Liver (tissue), 9 donors: Measurements from ENCODE around the gene FASTK. TPM values are rescaled to one million over a fixed set of nuclear protein-coding genes. Genes with fewer than 3 reads are reported as not detected.

ENCODE experiments used
- DNase-seq: peaks from one replicate; pipeline ENCODE4 v3.0.0-alpha.2; 2017; ENCODE audit warnings: low spot score
- H3K27ac ChIP-seq, 2 donors: one replicate each; pipeline ENCODE4 v1.7.0; 2013; ENCODE audit warnings: inconsistent platforms in 2 of 2, low read length in 2 of 2, control low read depth in 1 of 2, low read depth in 1 of 2, mild to moderate bottlenecking in 1 of 2
- H3K27me3 ChIP-seq, 4 donors: one replicate each; pipeline versions ENCODE4 v1.6.1 to v1.7.0; 2013; ENCODE audit warnings: low read length in 3 of 4, inconsistent platforms in 1 of 4, mild to moderate bottlenecking in 1 of 4, moderate library complexity in 1 of 4; ENCODE audit not compliant: control insufficient read depth in 4 of 4, insufficient read depth in 4 of 4
- H3K36me3 ChIP-seq, 4 donors: one replicate each; pipeline versions ENCODE4 v1.6.1 to v1.7.0; 2013; ENCODE audit warnings: low read length in 3 of 4, mild to moderate bottlenecking in 3 of 4, low read depth in 1 of 4, moderate library complexity in 1 of 4; ENCODE audit not compliant: control insufficient read depth in 4 of 4, insufficient read depth in 3 of 4
- H3K4me1 ChIP-seq, 4 donors: one replicate each; pipeline versions ENCODE4 v1.6.1 to v1.7.0; 2013; ENCODE audit warnings: low read length in 3 of 4, mild to moderate bottlenecking in 3 of 4, moderate library complexity in 1 of 4; ENCODE audit not compliant: control insufficient read depth in 4 of 4, insufficient read depth in 4 of 4
- H3K4me3 ChIP-seq, 3 donors: one replicate each; pipeline versions ENCODE4 v1.6.1 to v1.7.0; 2013; ENCODE audit warnings: low read length in 3 of 3, control low read depth in 1 of 3, low read depth in 1 of 3, mild to moderate bottlenecking in 1 of 3
- H3K9ac ChIP-seq, 2 donors: one replicate each; pipeline ENCODE4 v1.7.0; 2013; ENCODE audit warnings: low read length in 2 of 2, mild to moderate bottlenecking in 2 of 2, moderate library complexity in 2 of 2, control low read depth in 1 of 2, low read depth in 1 of 2
- H3K9me3 ChIP-seq, 4 donors: one replicate each; pipeline versions ENCODE4 v1.6.1 to v1.7.0; 2013; ENCODE audit warnings: low read length in 3 of 4; ENCODE audit not compliant: control insufficient read depth in 4 of 4
- EGR1 ChIP-seq, 2 donors: IDR thresholded peaks; 2 replicates each; pipeline ENCODE4 v1.6.1; 2016 to 2018; ENCODE audit warnings: antibody characterized with exemption in 2 of 2, low read depth in 2 of 2
- FOXA1 ChIP-seq: IDR thresholded peaks from 2 replicates; pipeline ENCODE4 v1.6.1; 2016; ENCODE audit warnings: antibody characterized with exemption
- FOXA2 ChIP-seq: IDR thresholded peaks from 2 replicates; pipeline ENCODE4 v1.6.1; 2016; ENCODE audit warnings: antibody characterized with exemption
- GABPA ChIP-seq, 2 donors: IDR thresholded peaks in 1 of 2; conservative IDR thresholded peaks in 1 of 2; 2 replicates each; pipeline ENCODE4 v1.6.1; 2016; ENCODE audit warnings: antibody characterized with exemption in 2 of 2, mild to moderate bottlenecking in 1 of 2, moderate library complexity in 1 of 2
- HNF4A ChIP-seq, 2 donors: conservative IDR thresholded peaks; 2 replicates each; pipeline ENCODE4 v1.6.1; 2016; ENCODE audit warnings: antibody characterized with exemption in 2 of 2, mild to moderate bottlenecking in 2 of 2
- HNF4G ChIP-seq: IDR thresholded peaks from 2 replicates; pipeline ENCODE4 v1.6.1; 2016; ENCODE audit warnings: antibody characterized with exemption
- NR2F2 ChIP-seq: IDR thresholded peaks from 2 replicates; pipeline ENCODE4 v1.6.1; 2016; ENCODE audit warnings: antibody characterized with exemption
- RXRA ChIP-seq, 2 donors: IDR thresholded peaks; 2 replicates each; pipeline ENCODE4 v1.6.1; 2017 to 2018; ENCODE audit warnings: antibody characterized with exemption in 2 of 2, mild to moderate bottlenecking in 1 of 2
- SP1 ChIP-seq: IDR thresholded peaks from 2 replicates; pipeline ENCODE4 v1.6.1; 2018; ENCODE audit warnings: antibody characterized with exemption, mild to moderate bottlenecking
- TAF1 ChIP-seq: conservative IDR thresholded peaks from 2 replicates; pipeline ENCODE4 v1.6.1; 2016; ENCODE audit warnings: antibody characterized with exemption, mild to moderate bottlenecking
- YY1 ChIP-seq: IDR thresholded peaks from 2 replicates; pipeline ENCODE4 v1.6.1; 2016; ENCODE audit warnings: antibody characterized with exemption, mild to moderate bottlenecking
- WGBS: extraction: QIAGEN DNeasy Blood & Tissue Kit; methylation state at CpG from one replicate; pipeline ENCODE4 v1.1.7; 2013; 5-methylcytosine and 5-hydroxymethylcytosine counted together
- polyA plus RNA-seq, 2 donors: library from polyadenylated mRNA; stranded (reverse) in 1 of 2; unstranded in 1 of 2; fragments of 200-250 nt in 1 of 2; fragments of >200 nt in 1 of 2; fragmentation: Nextera tagmentation in 1 of 2; extraction: Ambion mirVana in 1 of 2; gene quantifications; one replicate each; pipeline versions ENCODE4 v1.2.1 to v1.2.3, GENCODE V29; 2013 to 2015
- total RNA-seq, 2 donors: library from RNA; depleted of rRNA; stranded (reverse); fragments of >200 nt; gene quantifications; one replicate each; pipeline ENCODE4 v1.2.3, GENCODE V29; 2014
- TF ChIP-seq, protein P1 (sequence below): IDR thresholded peaks from 2 replicates; pipeline ENCODE4 v1.6.1; 2016; ENCODE audit warnings: antibody characterized with exemption
- TF ChIP-seq, protein P2 (sequence below): IDR thresholded peaks from 2 replicates; pipeline ENCODE4 v1.6.1; 2016; ENCODE audit warnings: antibody characterized with exemption, mild to moderate bottlenecking
- TF ChIP-seq, protein P3 (sequence below): IDR thresholded peaks from 2 replicates; pipeline ENCODE4 v1.6.1; 2016; ENCODE audit warnings: antibody characterized with exemption
- TF ChIP-seq, protein P4 (sequence below): IDR thresholded peaks from 2 replicates; pipeline ENCODE4 v1.6.1; 2016; ENCODE audit warnings: antibody characterized with exemption
- TF ChIP-seq, protein P5 (sequence below): fragments of 150-350 bp; IDR thresholded peaks from 2 replicates; pipeline ENCODE4 v1.5.1; 2017; ENCODE audit warnings: improper control_type of control experiment, low read depth, low read length; ENCODE audit not compliant: missing input control
- donor health status: healthy.
- donor health status: healthy.
- donor health status: healthy.
- donor health status: healthy.
- donor health status: healthy.

FASTK gene
- total and polyA plus RNA-seq, 4 donors = 31.1 to 62.8 (median 43.7) TPM

DNA sequence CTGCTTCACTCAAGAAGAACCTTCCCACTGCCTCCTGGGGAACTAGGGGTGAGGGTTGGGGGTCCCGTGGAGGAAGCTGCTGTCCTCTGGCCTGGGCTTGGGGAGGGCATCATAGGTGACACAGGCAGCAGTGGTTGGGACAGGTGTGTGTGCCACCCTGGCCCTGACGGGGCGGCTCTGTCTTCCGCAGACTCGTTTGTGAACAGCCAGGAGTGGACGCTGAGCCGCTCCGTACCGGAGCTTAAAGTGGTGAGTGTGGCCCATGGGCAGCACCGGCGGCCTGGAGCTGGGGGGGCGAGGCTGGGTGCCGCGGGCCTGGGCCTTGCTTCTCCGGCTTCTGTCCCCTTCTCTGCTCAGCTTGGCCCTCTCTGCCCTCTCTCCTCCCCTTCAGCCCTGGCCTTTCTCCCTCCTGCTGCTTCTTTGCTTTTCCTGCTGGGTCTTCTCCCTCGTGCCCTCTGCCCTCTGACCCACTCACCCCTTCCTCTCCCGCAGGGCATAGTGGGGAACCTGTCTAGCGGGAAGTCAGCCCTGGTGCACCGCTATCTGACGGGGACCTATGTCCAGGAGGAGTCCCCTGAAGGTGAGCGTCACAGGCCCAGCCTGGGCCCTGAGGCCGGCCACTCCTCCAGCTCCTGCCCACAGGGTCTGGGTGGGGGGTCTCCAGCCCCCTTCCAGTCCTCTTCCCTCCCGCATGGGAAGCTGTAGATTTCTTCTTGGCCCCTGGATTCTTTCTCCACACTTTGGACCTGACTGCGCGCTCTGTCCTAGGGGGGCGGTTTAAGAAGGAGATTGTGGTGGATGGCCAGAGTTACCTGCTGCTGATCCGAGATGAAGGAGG lies 36.2 kb upstream of the FASTK start:
- no peak overlapping the region for H3K27ac ChIP-seq
- H3K36me3 ChIP-seq = peaks cover 5 to 37% (median 12%) of the 10 kb centered on the region in 4 donors
- no peaks in the 10 kb centered on the region for H3K4me1 ChIP-seq
- no peak overlapping the region for H3K9ac ChIP-seq
- no peaks in the 10 kb centered on the region for H3K9me3 ChIP-seq
- DNase-seq = no peak
- H3K4me3 ChIP-seq = no peak overlapping the region
- 95% methylated on average over 27 of the region's 27 CpGs for WGBS
- TF ChIP-seq, protein P1, sequence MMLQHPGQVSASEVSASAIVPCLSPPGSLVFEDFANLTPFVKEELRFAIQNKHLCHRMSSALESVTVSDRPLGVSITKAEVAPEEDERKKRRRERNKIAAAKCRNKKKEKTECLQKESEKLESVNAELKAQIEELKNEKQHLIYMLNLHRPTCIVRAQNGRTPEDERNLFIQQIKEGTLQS = no peak
- TF ChIP-seq FOXA1 (no peak), TAF1 (no peak), EGR1 (IDR thresholded peaks at IDR 0.05; ENCODE audit: low read depth in 2 of 2) (no peak), HNF4A (conservative IDR thresholded peaks at IDR 0.05) (no peak), RXRA (IDR thresholded peaks at IDR 0.05) (no peak), YY1 (no peak), FOXA2 (no peak), NR2F2 (no peak), SP1 (no peak), HNF4G (no peak), GABPA (IDR thresholded peaks at IDR 0.05 in 1 of 2, conservative IDR thresholded peaks at IDR 0.05 in 1 of 2) (no peak)
- TF ChIP-seq, protein P2, sequence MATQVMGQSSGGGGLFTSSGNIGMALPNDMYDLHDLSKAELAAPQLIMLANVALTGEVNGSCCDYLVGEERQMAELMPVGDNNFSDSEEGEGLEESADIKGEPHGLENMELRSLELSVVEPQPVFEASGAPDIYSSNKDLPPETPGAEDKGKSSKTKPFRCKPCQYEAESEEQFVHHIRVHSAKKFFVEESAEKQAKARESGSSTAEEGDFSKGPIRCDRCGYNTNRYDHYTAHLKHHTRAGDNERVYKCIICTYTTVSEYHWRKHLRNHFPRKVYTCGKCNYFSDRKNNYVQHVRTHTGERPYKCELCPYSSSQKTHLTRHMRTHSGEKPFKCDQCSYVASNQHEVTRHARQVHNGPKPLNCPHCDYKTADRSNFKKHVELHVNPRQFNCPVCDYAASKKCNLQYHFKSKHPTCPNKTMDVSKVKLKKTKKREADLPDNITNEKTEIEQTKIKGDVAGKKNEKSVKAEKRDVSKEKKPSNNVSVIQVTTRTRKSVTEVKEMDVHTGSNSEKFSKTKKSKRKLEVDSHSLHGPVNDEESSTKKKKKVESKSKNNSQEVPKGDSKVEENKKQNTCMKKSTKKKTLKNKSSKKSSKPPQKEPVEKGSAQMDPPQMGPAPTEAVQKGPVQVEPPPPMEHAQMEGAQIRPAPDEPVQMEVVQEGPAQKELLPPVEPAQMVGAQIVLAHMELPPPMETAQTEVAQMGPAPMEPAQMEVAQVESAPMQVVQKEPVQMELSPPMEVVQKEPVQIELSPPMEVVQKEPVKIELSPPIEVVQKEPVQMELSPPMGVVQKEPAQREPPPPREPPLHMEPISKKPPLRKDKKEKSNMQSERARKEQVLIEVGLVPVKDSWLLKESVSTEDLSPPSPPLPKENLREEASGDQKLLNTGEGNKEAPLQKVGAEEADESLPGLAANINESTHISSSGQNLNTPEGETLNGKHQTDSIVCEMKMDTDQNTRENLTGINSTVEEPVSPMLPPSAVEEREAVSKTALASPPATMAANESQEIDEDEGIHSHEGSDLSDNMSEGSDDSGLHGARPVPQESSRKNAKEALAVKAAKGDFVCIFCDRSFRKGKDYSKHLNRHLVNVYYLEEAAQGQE = no peak
- TF ChIP-seq, protein P3, sequence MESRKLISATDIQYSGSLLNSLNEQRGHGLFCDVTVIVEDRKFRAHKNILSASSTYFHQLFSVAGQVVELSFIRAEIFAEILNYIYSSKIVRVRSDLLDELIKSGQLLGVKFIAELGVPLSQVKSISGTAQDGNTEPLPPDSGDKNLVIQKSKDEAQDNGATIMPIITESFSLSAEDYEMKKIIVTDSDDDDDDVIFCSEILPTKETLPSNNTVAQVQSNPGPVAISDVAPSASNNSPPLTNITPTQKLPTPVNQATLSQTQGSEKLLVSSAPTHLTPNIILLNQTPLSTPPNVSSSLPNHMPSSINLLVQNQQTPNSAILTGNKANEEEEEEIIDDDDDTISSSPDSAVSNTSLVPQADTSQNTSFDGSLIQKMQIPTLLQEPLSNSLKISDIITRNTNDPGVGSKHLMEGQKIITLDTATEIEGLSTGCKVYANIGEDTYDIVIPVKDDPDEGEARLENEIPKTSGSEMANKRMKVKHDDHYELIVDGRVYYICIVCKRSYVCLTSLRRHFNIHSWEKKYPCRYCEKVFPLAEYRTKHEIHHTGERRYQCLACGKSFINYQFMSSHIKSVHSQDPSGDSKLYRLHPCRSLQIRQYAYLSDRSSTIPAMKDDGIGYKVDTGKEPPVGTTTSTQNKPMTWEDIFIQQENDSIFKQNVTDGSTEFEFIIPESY = no peak
- TF ChIP-seq, protein P4, sequence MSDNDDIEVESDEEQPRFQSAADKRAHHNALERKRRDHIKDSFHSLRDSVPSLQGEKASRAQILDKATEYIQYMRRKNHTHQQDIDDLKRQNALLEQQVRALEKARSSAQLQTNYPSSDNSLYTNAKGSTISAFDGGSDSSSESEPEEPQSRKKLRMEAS = no peak
- TF ChIP-seq, protein P5, sequence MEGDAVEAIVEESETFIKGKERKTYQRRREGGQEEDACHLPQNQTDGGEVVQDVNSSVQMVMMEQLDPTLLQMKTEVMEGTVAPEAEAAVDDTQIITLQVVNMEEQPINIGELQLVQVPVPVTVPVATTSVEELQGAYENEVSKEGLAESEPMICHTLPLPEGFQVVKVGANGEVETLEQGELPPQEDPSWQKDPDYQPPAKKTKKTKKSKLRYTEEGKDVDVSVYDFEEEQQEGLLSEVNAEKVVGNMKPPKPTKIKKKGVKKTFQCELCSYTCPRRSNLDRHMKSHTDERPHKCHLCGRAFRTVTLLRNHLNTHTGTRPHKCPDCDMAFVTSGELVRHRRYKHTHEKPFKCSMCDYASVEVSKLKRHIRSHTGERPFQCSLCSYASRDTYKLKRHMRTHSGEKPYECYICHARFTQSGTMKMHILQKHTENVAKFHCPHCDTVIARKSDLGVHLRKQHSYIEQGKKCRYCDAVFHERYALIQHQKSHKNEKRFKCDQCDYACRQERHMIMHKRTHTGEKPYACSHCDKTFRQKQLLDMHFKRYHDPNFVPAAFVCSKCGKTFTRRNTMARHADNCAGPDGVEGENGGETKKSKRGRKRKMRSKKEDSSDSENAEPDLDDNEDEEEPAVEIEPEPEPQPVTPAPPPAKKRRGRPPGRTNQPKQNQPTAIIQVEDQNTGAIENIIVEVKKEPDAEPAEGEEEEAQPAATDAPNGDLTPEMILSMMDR = no peak
- no peaks in the 10 kb centered on the region for H3K27me3 ChIP-seq
